Coronary artery (tissue), 2 donors: ENCODE data around the gene IL11RA.

Experiments used
- DNase-seq: peaks from one replicate; pipeline ENCODE4 v3.0.0-alpha.2; 2017; ENCODE audit warnings: low spot score
- H3K27ac ChIP-seq, 2 donors: fragments of 200-600 bp; sonication (generic); one replicate each; pipeline ENCODE4 v1.5.1; 2016 to 2019
- H3K4me3 ChIP-seq: fragments of 200-600 bp; sonication (generic); 2 replicates; pipeline ENCODE4 v1.5.1; 2016; ENCODE audit warnings: mild to moderate bottlenecking, moderate library complexity
- CTCF ChIP-seq: fragments of 200-600 bp; sonication (generic); IDR thresholded peaks from one replicate; pipeline ENCODE4 v1.5.1; 2019; ENCODE audit warnings: antibody characterized with exemption

IL11RA gene

GRCh38 chr9:34651876-34652601, at the start of gene IL11RA:
Gene IL11RA, plus strand, starts transcription at chr9:34652185. Its CDS starts 3,033 bp downstream, at chr9:34655218.
- H3K4me3 ChIP-seq, result peak within 1 kb of the TSS; percentile 74
- TF ChIP-seq CTCF, result no peak
- H3K27ac ChIP-seq, result peak within 1 kb of the TSS; percentile 87 to 91
- DNase-seq, result peak; percentile 94

- DNase-seq, result no peak
- no peak overlapping the region for H3K4me3 ChIP-seq
- peak; percentile 77 for TF ChIP-seq CTCF
- H3K27ac ChIP-seq, result no peak overlapping the region
Observed at GRCh38 chr9:34603610-34604231, 48.3 kb upstream of the IL11RA start.

- TF ChIP-seq CTCF, result no peak
- no peak overlapping the region for H3K27ac ChIP-seq
- H3K4me3 ChIP-seq, result no peak overlapping the region
- DNase-seq, result no peak
Observed at GRCh38 chr9:34606190-34606589, 45.8 kb upstream of the IL11RA start.

GRCh38 chr9:34606905-34607304, 45.1 kb upstream of the IL11RA start:
- H3K27ac ChIP-seq, result no peak overlapping the region
- no peak for TF ChIP-seq CTCF
- no peak for DNase-seq
- H3K4me3 ChIP-seq, result no peak overlapping the region

- no peak for DNase-seq
- H3K4me3 ChIP-seq, result no peak overlapping the region
- no peak for TF ChIP-seq CTCF
- no peak overlapping the region for H3K27ac ChIP-seq
Observed at GRCh38 chr9:34607331-34607730, 44.7 kb upstream of the IL11RA start.

- Histone ChIP-seq H3K4me3 (peak overlapping the region; percentile 87), H3K27ac (no peak overlapping the region)
- TF ChIP-seq CTCF, result no peak
- DNase-seq, result no peak
Observed at GRCh38 chr9:34610434-34611206, 41.4 kb upstream of the IL11RA start.
